Mammary epithelial cell (primary cell): ENCODE data around the gene EHMT1.

Experiments used
- EZH2 ChIP-seq: IDR thresholded peaks from 2 replicates; pipeline ENCODE4 v1.6.1; 2012; ENCODE audit warnings: low read length, inconsistent platforms, borderline replicate concordance
- TF ChIP-seq, protein P1 (sequence below), 2 donors: IDR thresholded peaks in 1 of 2; conservative IDR thresholded peaks in 1 of 2; 2 replicates each; pipeline ENCODE4 v1.5.1; 2011 to 2012; ENCODE audit warnings: inconsistent platforms in 2 of 2, low read length in 2 of 2, mild to moderate bottlenecking in 2 of 2, control low read depth in 1 of 2, low read depth in 1 of 2; ENCODE audit not compliant: insufficient read depth in 1 of 2; ENCODE audit errors: extremely low read depth in 1 of 2

- TF ChIP-seq EZH2, result no peak
- TF ChIP-seq, protein P1, sequence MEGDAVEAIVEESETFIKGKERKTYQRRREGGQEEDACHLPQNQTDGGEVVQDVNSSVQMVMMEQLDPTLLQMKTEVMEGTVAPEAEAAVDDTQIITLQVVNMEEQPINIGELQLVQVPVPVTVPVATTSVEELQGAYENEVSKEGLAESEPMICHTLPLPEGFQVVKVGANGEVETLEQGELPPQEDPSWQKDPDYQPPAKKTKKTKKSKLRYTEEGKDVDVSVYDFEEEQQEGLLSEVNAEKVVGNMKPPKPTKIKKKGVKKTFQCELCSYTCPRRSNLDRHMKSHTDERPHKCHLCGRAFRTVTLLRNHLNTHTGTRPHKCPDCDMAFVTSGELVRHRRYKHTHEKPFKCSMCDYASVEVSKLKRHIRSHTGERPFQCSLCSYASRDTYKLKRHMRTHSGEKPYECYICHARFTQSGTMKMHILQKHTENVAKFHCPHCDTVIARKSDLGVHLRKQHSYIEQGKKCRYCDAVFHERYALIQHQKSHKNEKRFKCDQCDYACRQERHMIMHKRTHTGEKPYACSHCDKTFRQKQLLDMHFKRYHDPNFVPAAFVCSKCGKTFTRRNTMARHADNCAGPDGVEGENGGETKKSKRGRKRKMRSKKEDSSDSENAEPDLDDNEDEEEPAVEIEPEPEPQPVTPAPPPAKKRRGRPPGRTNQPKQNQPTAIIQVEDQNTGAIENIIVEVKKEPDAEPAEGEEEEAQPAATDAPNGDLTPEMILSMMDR (conservative IDR thresholded peaks at IDR 0.05 in 1 of 2, IDR thresholded peaks at IDR 0.05 in 1 of 2; ENCODE audit: extremely low read depth in 1 of 2, insufficient read depth in 1 of 2, low read depth in 1 of 2, low read length in 2 of 2), result no peak
These were observed 146.2 kb downstream of the EHMT1 start for GRCh38 chr9:137764981-137765380.
